EL (cell line): ENCODE results near the gene NES.

Experiments
- DNase-seq: peaks from one replicate; pipeline ENCODE4 v3.0.0-alpha.2; 2016

Gene NES

GRCh38 chr1:156704930-156705320, 27.7 kb upstream of the NES start:
- DNase-seq = peak; percentile 81

- no peak for DNase-seq
Observed at GRCh38 chr1:156704166-156704711, 27.0 kb upstream of the NES start.

GRCh38 chr1:156703741-156704140, 26.5 kb upstream of the NES start:
- no peak for DNase-seq

GRCh38 chr1:156703336-156703735, 26.1 kb upstream of the NES start:
- DNase-seq = no peak

GRCh38 chr1:156700736-156701531, 23.7 kb upstream of the NES start:
- DNase-seq = no peak

- DNase-seq = no peak
Observed at GRCh38 chr1:156698995-156699394, 21.8 kb upstream of the NES start.

GRCh38 chr1:156697481-156697880, 20.3 kb upstream of the NES start:
- DNase-seq = no peak

GRCh38 chr1:156696755-156697154, 19.5 kb upstream of the NES start:
- no peak for DNase-seq

GRCh38 chr1:156694690-156694962, 17.4 kb upstream of the NES start:
- no peak for DNase-seq

- DNase-seq = no peak
Observed at GRCh38 chr1:156693848-156694689, 16.9 kb upstream of the NES start.

- DNase-seq = no peak
Observed at GRCh38 chr1:156692925-156693847, 16.0 kb upstream of the NES start.

- no peak for DNase-seq
Observed at GRCh38 chr1:156692441-156692924, 15.3 kb upstream of the NES start.

GRCh38 chr1:156691665-156692440, 14.6 kb upstream of the NES start:
- DNase-seq = peak; percentile 50

- DNase-seq = no peak
Observed at GRCh38 chr1:156691191-156691590, 14.0 kb upstream of the NES start.

- DNase-seq = no peak
Observed at GRCh38 chr1:156690675-156691036, 13.4 kb upstream of the NES start.

- no peak for DNase-seq
Observed at GRCh38 chr1:156689953-156690674, 12.9 kb upstream of the NES start.

GRCh38 chr1:156689035-156689952, 12.1 kb upstream of the NES start:
- peak; percentile 87 for DNase-seq

- DNase-seq = peak; percentile 76
Observed at GRCh38 chr1:156684227-156684782, 7.1 kb upstream of the NES start.

- DNase-seq = no peak
Observed at GRCh38 chr1:156682166-156682890, 5.1 kb upstream of the NES start.
